ENCODE data around the gene HSF2BP.

HSF2BP gene

GRCh38 chr21:43631411-43632107 is 27.7 kb downstream of the HSF2BP start:
- Histone ChIP-seq H3K27me3 (replicated peaks; ENCODE audit: control insufficient read depth, insufficient read depth, low read length) (no peaks in the 10 kb centered on the region), H3K4me3 (replicated peaks; ENCODE audit: low read depth, low read length) (no peak overlapping the region), H3K36me3 (ENCODE audit: control insufficient read depth, insufficient read depth, low read length) (no peaks in the 10 kb centered on the region)
- DNase-seq (ENCODE audit: extremely low read depth, insufficient read length): no peak
- TF ChIP-seq CTCF (IDR thresholded peaks at IDR 0.05; ENCODE audit: insufficient read depth, low read length, poor library complexity, severe bottlenecking): no peak

GRCh38 chr21:43627527-43627926 is 31.8 kb downstream of the HSF2BP start:
- Histone ChIP-seq H3K27me3 (replicated peaks; ENCODE audit: control insufficient read depth, insufficient read depth, low read length) (no peaks in the 10 kb centered on the region), H3K4me3 (replicated peaks; ENCODE audit: low read depth, low read length) (no peak overlapping the region), H3K36me3 (ENCODE audit: control insufficient read depth, insufficient read depth, low read length) (no peaks in the 10 kb centered on the region)
- TF ChIP-seq CTCF (IDR thresholded peaks at IDR 0.05; ENCODE audit: insufficient read depth, low read length, poor library complexity, severe bottlenecking): no peak
- no peak for DNase-seq (ENCODE audit: extremely low read depth, insufficient read length)

- DNase-seq (ENCODE audit: extremely low read depth, insufficient read length): no peak
- Histone ChIP-seq H3K27me3 (replicated peaks; ENCODE audit: control insufficient read depth, insufficient read depth, low read length) (no peaks in the 10 kb centered on the region), H3K4me3 (replicated peaks; ENCODE audit: low read depth, low read length) (no peak overlapping the region), H3K36me3 (ENCODE audit: control insufficient read depth, insufficient read depth, low read length) (no peaks in the 10 kb centered on the region)
- no peak for TF ChIP-seq CTCF (IDR thresholded peaks at IDR 0.05; ENCODE audit: insufficient read depth, low read length, poor library complexity, severe bottlenecking)
These were observed 32.9 kb downstream of the HSF2BP start for GRCh38 chr21:43626390-43626789.

GRCh38 chr21:43624339-43624738 is 34.9 kb downstream of the HSF2BP start:
- Histone ChIP-seq H3K27me3 (replicated peaks; ENCODE audit: control insufficient read depth, insufficient read depth, low read length) (no peaks in the 10 kb centered on the region), H3K36me3 (ENCODE audit: control insufficient read depth, insufficient read depth, low read length) (no peaks in the 10 kb centered on the region), H3K4me3 (replicated peaks; ENCODE audit: low read depth, low read length) (no peak overlapping the region)
- DNase-seq (ENCODE audit: extremely low read depth, insufficient read length): no peak
- no peak for TF ChIP-seq CTCF (IDR thresholded peaks at IDR 0.05; ENCODE audit: insufficient read depth, low read length, poor library complexity, severe bottlenecking)

- no peak for DNase-seq (ENCODE audit: extremely low read depth, insufficient read length)
- H3K4me3 ChIP-seq (replicated peaks; ENCODE audit: low read depth, low read length): no peak overlapping the region
- H3K27me3 ChIP-seq (replicated peaks; ENCODE audit: control insufficient read depth, insufficient read depth, low read length): no peaks in the 10 kb centered on the region
- TF ChIP-seq CTCF (IDR thresholded peaks at IDR 0.05; ENCODE audit: insufficient read depth, low read length, poor library complexity, severe bottlenecking): no peak
- no peaks in the 10 kb centered on the region for H3K36me3 ChIP-seq (ENCODE audit: control insufficient read depth, insufficient read depth, low read length)
These were observed 35.7 kb downstream of the HSF2BP start for GRCh38 chr21:43623588-43623987.

- Histone ChIP-seq H3K4me3 (replicated peaks; ENCODE audit: low read depth, low read length) (no peak overlapping the region), H3K36me3 (ENCODE audit: control insufficient read depth, insufficient read depth, low read length) (no peaks in the 10 kb centered on the region), H3K27me3 (replicated peaks; ENCODE audit: control insufficient read depth, insufficient read depth, low read length) (no peaks in the 10 kb centered on the region)
- TF ChIP-seq CTCF (IDR thresholded peaks at IDR 0.05; ENCODE audit: insufficient read depth, low read length, poor library complexity, severe bottlenecking): no peak
- no peak for DNase-seq (ENCODE audit: extremely low read depth, insufficient read length)
These were observed 36.5 kb downstream of the HSF2BP start for GRCh38 chr21:43622796-43623195.

Data from GM06990 (cell line).